HepG2 (cell line): ENCODE results near the gene UQCRC1. TPM values are rescaled to one million over a fixed set of nuclear protein-coding genes. Genes with fewer than 3 reads are reported as not detected.

ENCODE experiments used
- CBFB ChIP-seq: sonication (generic); formaldehyde crosslinking; IDR thresholded peaks from 2 replicates; pipeline ENCODE4 v1.4.0; 2020; ENCODE audit warnings: missing genetic modification reagents
- FOXA1 ChIP-seq, 2 experiments: fragments of 450-650 bp in 1 of 2; sonication (generic) in 1 of 2; formaldehyde crosslinking in 1 of 2; IDR thresholded peaks; 2 replicates each; pipeline versions ENCODE4 v1.4.0 to v1.6.1; 2016 to 2020; ENCODE audit warnings: missing genetic modification reagents in 1 of 2
- HDAC2 ChIP-seq: sonication (generic); formaldehyde crosslinking; IDR thresholded peaks from 2 replicates; pipeline ENCODE4 v1.4.0; 2020; ENCODE audit warnings: missing genetic modification reagents
- HNRNPH1 ChIP-seq: fragments of 200-400 bp; formaldehyde crosslinking; optimal IDR thresholded peaks from 2 replicates; pipeline ENCODE3; 2017; ENCODE audit warnings: mild to moderate bottlenecking, low read depth, low read length
- IRF2 ChIP-seq: IDR thresholded peaks from 2 replicates; pipeline ENCODE4 v1.6.1; 2018; ENCODE audit warnings: missing genetic modification reagents, missing compliant biosample characterization
- JUN ChIP-seq: sonication (generic); formaldehyde crosslinking; IDR thresholded peaks from 2 replicates; pipeline ENCODE4 v1.4.0; 2020; ENCODE audit warnings: mild to moderate bottlenecking, missing genetic modification reagents
- MEF2D ChIP-seq: sonication (generic); formaldehyde crosslinking; IDR thresholded peaks from 2 replicates; pipeline ENCODE4 v1.5.1; 2020; ENCODE audit warnings: mild to moderate bottlenecking, missing genetic modification reagents
- MEIS1 ChIP-seq: sonication (generic); formaldehyde crosslinking; IDR thresholded peaks from 2 replicates; pipeline ENCODE4 v1.9.0; 2021; ENCODE audit warnings: mild to moderate bottlenecking, missing genetic modification reagents, moderate library complexity, borderline replicate concordance
- NCOA1 ChIP-seq: sonication (generic); formaldehyde crosslinking; IDR thresholded peaks from 2 replicates; pipeline ENCODE4 v1.9.0; 2021; ENCODE audit warnings: missing genetic modification reagents
- POLR2AphosphoS5 ChIP-seq: IDR thresholded peaks from 2 replicates; pipeline ENCODE4 v1.6.1; 2012; ENCODE audit warnings: low read depth, low read length
- RARA ChIP-seq: IDR thresholded peaks from 2 replicates; pipeline ENCODE4 v1.6.1; 2016; ENCODE audit warnings: missing genetic modification reagents, missing compliant biosample characterization
- REPIN1 ChIP-seq: sonication (generic); formaldehyde crosslinking; IDR thresholded peaks from 2 replicates; pipeline ENCODE4 v1.8.0; 2022; ENCODE audit warnings: missing genetic modification reagents, low read depth, mild to moderate bottlenecking, borderline replicate concordance
- SAP130 ChIP-seq: IDR thresholded peaks from 2 replicates; pipeline ENCODE4 v1.6.1; 2016; ENCODE audit warnings: low read depth
- TEAD3 ChIP-seq: optimal IDR thresholded peaks from 2 replicates; pipeline ENCODE3; 2016; ENCODE audit warnings: borderline replicate concordance
- ZBTB7A ChIP-seq: sonication (generic); formaldehyde crosslinking; IDR thresholded peaks from 2 replicates; pipeline ENCODE4 v1.8.0; 2022; ENCODE audit warnings: mild to moderate bottlenecking, missing genetic modification reagents
- ZFP82 ChIP-seq: sonication (generic); formaldehyde crosslinking; IDR thresholded peaks from 2 replicates; pipeline ENCODE4 v1.5.1; 2020; ENCODE audit warnings: mild to moderate bottlenecking, missing genetic modification reagents, borderline replicate concordance
- ZNF331 ChIP-seq: sonication (generic); formaldehyde crosslinking; IDR thresholded peaks from 2 replicates; pipeline ENCODE4 v1.4.0; 2020; ENCODE audit warnings: missing genetic modification reagents
- ZNF354B ChIP-seq: sonication (generic); formaldehyde crosslinking; IDR thresholded peaks from 2 replicates; pipeline ENCODE4 v1.8.0; 2022; ENCODE audit warnings: mild to moderate bottlenecking, missing genetic modification reagents
- polyA plus RNA-seq, 8 experiments: library from polyadenylated mRNA; depleted of rRNA in 3 of 8; stranded (reverse) in 7 of 8; unstranded in 1 of 8; fragments of >200 nt; fragmentation: Illumina TruSeq in 4 of 8; extraction: Trizol in 4 of 8; gene quantifications; 2 replicates each; pipeline versions ENCODE4 v1.2.1 to v1.2.3, GENCODE V29; 2011 to 2016; ENCODE audit warnings: low read depth in 4 of 8, missing spikeins in 1 of 8, mixed read lengths in 1 of 8; ENCODE audit not compliant: insufficient read depth in 1 of 8
- total RNA-seq, 5 experiments: library from RNA; depleted of rRNA; stranded (reverse); fragments of >200 nt; fragmentation: Illumina TruSeq; extraction: Trizol; gene quantifications; 2 replicates each; pipeline ENCODE4 v1.2.3, GENCODE V29; 2016; ENCODE audit warnings: low read depth in 1 of 5
- TF ChIP-seq, protein P1 (sequence below): sonication (generic); formaldehyde crosslinking; IDR thresholded peaks from 2 replicates; pipeline ENCODE4 v1.5.0; 2020; ENCODE audit warnings: mild to moderate bottlenecking, missing genetic modification reagents, moderate library complexity
- TF ChIP-seq, protein P2 (sequence below): sonication (generic); formaldehyde crosslinking; conservative IDR thresholded peaks from 2 replicates; pipeline ENCODE4 v1.8.1; 2023; ENCODE audit warnings: missing genetic modification reagents
- TF ChIP-seq, protein P3 (sequence below): sonication (generic); formaldehyde crosslinking; IDR thresholded peaks from 2 replicates; pipeline ENCODE4 v1.5.0; 2020; ENCODE audit warnings: mild to moderate bottlenecking, missing genetic modification reagents, borderline replicate concordance
- TF ChIP-seq, protein P4 (sequence below): IDR thresholded peaks from 2 replicates; pipeline ENCODE4 v1.6.1; 2016
- TF ChIP-seq, protein P5 (sequence below): sonication (generic); formaldehyde crosslinking; IDR thresholded peaks from 2 replicates; pipeline ENCODE4 v1.4.0; 2020; ENCODE audit warnings: mild to moderate bottlenecking, missing genetic modification reagents
- TF ChIP-seq, protein P6 (sequence below): IDR thresholded peaks from 2 replicates; pipeline ENCODE4 v1.6.1; 2016; ENCODE audit warnings: mild to moderate bottlenecking, missing biosample characterization, missing genetic modification reagents

UQCRC1 gene
- total and polyA plus RNA-seq, 2 of the 13 experiments (the other 11 are each of a cell fraction or from before 2014, with no cell fraction given), result 316 to 680 TPM

DNA sequence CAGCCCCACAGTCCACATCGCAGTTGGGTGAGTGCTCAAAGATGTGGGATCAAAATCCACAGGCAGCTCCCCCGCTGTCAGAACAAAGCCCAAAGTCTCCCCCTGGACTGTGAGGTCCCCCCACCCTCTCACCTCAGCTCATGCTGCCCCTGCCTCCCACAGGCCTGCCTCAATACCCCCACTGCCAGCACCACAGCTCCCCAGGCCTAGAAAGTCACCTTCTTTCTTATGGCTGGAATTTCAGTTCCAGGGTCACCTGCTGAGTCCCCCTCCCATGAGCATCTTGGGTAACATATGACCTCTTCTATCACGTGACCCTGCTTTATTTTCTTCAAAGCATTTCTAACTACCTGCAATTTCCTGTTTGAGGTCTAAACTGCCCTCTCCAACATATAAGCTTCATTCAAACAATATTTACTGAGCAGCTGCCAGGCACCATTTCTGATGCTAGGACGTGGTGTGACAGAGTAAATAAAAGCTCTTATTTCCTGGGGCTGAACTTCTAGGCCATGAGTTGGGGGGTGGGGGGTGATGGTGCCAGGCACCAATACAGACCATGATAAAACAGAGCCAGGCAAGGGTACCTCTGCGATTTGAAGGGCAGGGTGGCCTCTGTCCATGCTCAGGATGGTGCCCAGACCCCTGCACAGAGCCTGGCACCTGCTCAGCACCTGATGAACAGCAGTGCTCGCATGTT is 14.6 kb upstream of the UQCRC1 start (continued):
- TF ChIP-seq, protein P1, sequence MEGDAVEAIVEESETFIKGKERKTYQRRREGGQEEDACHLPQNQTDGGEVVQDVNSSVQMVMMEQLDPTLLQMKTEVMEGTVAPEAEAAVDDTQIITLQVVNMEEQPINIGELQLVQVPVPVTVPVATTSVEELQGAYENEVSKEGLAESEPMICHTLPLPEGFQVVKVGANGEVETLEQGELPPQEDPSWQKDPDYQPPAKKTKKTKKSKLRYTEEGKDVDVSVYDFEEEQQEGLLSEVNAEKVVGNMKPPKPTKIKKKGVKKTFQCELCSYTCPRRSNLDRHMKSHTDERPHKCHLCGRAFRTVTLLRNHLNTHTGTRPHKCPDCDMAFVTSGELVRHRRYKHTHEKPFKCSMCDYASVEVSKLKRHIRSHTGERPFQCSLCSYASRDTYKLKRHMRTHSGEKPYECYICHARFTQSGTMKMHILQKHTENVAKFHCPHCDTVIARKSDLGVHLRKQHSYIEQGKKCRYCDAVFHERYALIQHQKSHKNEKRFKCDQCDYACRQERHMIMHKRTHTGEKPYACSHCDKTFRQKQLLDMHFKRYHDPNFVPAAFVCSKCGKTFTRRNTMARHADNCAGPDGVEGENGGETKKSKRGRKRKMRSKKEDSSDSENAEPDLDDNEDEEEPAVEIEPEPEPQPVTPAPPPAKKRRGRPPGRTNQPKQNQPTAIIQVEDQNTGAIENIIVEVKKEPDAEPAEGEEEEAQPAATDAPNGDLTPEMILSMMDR (CRISPR knock-in tag), result 0 out of 2 replicates have a peak, but pooled peaks have one; percentile 7
- TF ChIP-seq MEIS1 (CRISPR knock-in tag), result peak; percentile 38
- TF ChIP-seq, protein P2, sequence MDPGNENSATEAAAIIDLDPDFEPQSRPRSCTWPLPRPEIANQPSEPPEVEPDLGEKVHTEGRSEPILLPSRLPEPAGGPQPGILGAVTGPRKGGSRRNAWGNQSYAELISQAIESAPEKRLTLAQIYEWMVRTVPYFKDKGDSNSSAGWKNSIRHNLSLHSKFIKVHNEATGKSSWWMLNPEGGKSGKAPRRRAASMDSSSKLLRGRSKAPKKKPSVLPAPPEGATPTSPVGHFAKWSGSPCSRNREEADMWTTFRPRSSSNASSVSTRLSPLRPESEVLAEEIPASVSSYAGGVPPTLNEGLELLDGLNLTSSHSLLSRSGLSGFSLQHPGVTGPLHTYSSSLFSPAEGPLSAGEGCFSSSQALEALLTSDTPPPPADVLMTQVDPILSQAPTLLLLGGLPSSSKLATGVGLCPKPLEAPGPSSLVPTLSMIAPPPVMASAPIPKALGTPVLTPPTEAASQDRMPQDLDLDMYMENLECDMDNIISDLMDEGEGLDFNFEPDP, result no peak
- TF ChIP-seq, protein P3, sequence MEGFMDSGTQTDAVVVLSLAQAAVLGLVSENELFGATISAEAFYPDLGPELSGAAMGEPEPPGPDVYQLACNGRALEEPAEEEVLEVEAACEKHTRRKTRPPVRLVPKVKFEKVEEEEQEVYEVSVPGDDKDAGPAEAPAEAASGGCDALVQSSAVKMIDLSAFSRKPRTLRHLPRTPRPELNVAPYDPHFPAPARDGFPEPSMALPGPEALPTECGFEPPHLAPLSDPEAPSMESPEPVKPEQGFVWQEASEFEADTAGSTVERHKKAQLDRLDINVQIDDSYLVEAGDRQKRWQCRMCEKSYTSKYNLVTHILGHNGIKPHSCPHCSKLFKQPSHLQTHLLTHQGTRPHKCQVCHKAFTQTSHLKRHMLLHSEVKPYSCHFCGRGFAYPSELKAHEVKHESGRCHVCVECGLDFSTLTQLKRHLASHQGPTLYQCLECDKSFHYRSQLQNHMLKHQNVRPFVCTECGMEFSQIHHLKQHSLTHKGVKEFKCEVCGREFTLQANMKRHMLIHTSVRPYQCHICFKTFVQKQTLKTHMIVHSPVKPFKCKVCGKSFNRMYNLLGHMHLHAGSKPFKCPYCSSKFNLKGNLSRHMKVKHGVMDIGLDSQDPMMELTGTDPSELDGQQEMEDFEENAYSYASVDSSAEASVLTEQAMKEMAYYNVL (CRISPR knock-in tag), result peak; percentile 18; the same call in 1 of the 2 replicates
- peak; percentile 40; the same call in 1 of the 2 replicates for TF ChIP-seq ZNF331
- TF ChIP-seq HNRNPH1, result no peak
- TF ChIP-seq, protein P4, sequence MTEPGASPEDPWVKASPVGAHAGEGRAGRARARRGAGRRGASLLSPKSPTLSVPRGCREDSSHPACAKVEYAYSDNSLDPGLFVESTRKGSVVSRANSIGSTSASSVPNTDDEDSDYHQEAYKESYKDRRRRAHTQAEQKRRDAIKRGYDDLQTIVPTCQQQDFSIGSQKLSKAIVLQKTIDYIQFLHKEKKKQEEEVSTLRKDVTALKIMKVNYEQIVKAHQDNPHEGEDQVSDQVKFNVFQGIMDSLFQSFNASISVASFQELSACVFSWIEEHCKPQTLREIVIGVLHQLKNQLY (CRISPR knock-in tag), result peak; percentile 79; the same call in 1 of the 2 replicates
- peak; percentile 33; the same call in 1 of the 2 replicates for TF ChIP-seq FOXA1 (IDR thresholded peaks at IDR 0.05)
- TF ChIP-seq FOXA1 (CRISPR knock-in tag; IDR thresholded peaks at IDR 0.05), result peak; percentile 68
- peak; percentile 63; the same call in 1 of the 2 replicates for TF ChIP-seq POLR2AphosphoS5
- TF ChIP-seq HDAC2, result no peak
- no peak for TF ChIP-seq ZNF354B (CRISPR knock-in tag)
- TF ChIP-seq, protein P5, sequence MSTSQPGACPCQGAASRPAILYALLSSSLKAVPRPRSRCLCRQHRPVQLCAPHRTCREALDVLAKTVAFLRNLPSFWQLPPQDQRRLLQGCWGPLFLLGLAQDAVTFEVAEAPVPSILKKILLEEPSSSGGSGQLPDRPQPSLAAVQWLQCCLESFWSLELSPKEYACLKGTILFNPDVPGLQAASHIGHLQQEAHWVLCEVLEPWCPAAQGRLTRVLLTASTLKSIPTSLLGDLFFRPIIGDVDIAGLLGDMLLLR (CRISPR knock-in tag), result no peak
- peak; percentile 35; the same call in 1 of the 2 replicates for TF ChIP-seq IRF2 (CRISPR knock-in tag)
- TF ChIP-seq NCOA1 (CRISPR knock-in tag), result 0 out of 2 replicates have a peak, but pooled peaks have one; percentile 37
- TF ChIP-seq ZFP82 (CRISPR knock-in tag), result no peak
- peak; percentile 55 for TF ChIP-seq RARA (CRISPR knock-in tag)
- TF ChIP-seq TEAD3 (CRISPR knock-in tag), result peak; percentile 71
- peak; percentile 82 for TF ChIP-seq SAP130
- 0 out of 2 replicates have a peak, but pooled peaks have one; percentile 8 for TF ChIP-seq JUN (CRISPR knock-in tag)
- TF ChIP-seq, protein P6, sequence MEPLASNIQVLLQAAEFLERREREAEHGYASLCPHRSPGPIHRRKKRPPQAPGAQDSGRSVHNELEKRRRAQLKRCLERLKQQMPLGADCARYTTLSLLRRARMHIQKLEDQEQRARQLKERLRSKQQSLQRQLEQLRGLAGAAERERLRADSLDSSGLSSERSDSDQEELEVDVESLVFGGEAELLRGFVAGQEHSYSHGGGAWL (CRISPR knock-in tag), result no peak
- TF ChIP-seq CBFB (CRISPR knock-in tag), result peak; percentile 14; the same call in 1 of the 2 replicates
- no peak for TF ChIP-seq ZBTB7A (CRISPR knock-in tag)
- TF ChIP-seq MEF2D, result peak; percentile 76; the same call in 1 of the 2 replicates
- TF ChIP-seq REPIN1 (CRISPR knock-in tag), result no peak
